H54 (cell line): ENCODE measurements around the gene SMAD7.

Source experiments
- DNase-seq: peaks from one replicate; pipeline ENCODE4 v3.0.0; 2011; ENCODE audit warnings: low spot score, mixed read lengths; ENCODE audit not compliant: insufficient read length
- FAIRE-seq: peaks from 3 replicates; lab custom pipeline; 2011; peaks lifted over from hg19 to GRCh38; lab: Jason Lieb, UNC
- POLR2A ChIP-seq: IDR thresholded peaks from 2 replicates; pipeline ENCODE4 v1.6.1; 2011; ENCODE audit warnings: low read depth, mild to moderate bottlenecking, low read length

Gene SMAD7

GRCh38 chr18:48940854-48941611, 9.7 kb downstream of the SMAD7 start:
- DNase-seq = no peak
- no peak for TF ChIP-seq POLR2A
- FAIRE-seq = no peak

- FAIRE-seq = no peak
- no peak for TF ChIP-seq POLR2A
- no peak for DNase-seq
Measured at GRCh38 chr18:48939205-48940097, 11.3 kb downstream of the SMAD7 start.

DNA sequence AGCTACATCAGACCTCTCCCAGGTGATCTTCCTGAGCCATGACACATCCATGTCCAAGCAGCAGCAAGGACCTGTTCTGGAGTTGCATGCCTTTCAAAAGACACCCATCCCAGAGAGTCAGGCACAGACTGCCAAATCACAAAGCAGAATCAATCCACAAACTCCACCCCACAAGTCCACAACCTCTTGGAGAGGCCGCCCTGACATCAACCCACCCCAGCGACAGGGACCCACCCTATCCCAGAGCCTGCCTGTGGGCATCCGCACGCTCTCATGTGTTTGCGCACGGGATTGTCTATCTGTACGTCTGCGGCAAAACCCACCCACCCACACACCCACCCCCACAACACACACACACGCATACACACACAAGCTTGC, 11.9 kb downstream of the SMAD7 start:
- TF ChIP-seq POLR2A = no peak
- no peak for FAIRE-seq

GRCh38 chr18:48937869-48938750, 12.7 kb downstream of the SMAD7 start:
- DNase-seq = no peak
- no peak for FAIRE-seq

More for the DNA sequence above, 11.9 kb downstream of the SMAD7 start:
- DNase-seq = no peak

GRCh38 chr18:48935433-48935774, 15.4 kb downstream of the SMAD7 start:
- no peak for TF ChIP-seq POLR2A
- FAIRE-seq (no peak), DNase-seq (no peak)

More at GRCh38 chr18:48937869-48938750, 12.7 kb downstream of the SMAD7 start:
- no peak for TF ChIP-seq POLR2A

DNA sequence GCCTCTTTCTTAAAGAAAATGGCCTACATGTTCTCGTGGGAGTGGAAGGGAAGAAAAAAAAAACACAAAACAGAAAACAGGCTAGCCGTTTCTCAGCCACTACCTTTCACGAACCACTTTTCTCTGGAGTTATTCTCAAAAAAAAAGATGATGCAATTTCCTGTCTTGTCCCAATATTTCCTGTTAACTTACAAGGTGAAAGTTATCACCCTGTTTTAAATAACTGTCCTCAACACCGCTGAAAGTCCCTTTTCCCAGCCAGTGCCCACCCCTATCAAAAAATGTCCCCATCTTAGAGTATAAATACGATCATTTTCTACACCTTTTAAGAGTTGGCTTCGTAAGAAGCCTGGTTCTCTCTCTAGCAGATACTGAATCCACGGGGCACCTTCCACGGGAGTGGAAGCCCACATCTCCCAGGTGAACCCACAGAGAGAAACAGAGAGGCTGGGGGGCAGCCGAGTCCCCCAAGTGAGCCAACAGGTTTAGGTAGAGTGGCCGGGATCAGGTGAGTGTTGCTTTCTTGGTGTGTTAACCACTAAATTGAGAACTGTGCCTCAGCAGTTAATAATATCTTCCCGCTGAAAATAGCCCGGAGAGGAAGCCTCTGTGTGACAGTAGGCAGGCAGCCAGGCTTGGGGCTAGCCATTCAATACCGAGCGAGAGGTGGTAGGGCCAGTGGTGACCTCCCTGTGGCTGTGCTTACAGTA, 15.9 kb downstream of the SMAD7 start:
- FAIRE-seq (no peak), DNase-seq (no peak)
- no peak for TF ChIP-seq POLR2A

GRCh38 chr18:48934415-48934722, 16.4 kb downstream of the SMAD7 start:
- no peak for TF ChIP-seq POLR2A
- FAIRE-seq (no peak), DNase-seq (no peak)

- FAIRE-seq (no peak), DNase-seq (no peak)
- no peak for TF ChIP-seq POLR2A
Measured at GRCh38 chr18:48933578-48934414, 17.0 kb downstream of the SMAD7 start.

DNA sequence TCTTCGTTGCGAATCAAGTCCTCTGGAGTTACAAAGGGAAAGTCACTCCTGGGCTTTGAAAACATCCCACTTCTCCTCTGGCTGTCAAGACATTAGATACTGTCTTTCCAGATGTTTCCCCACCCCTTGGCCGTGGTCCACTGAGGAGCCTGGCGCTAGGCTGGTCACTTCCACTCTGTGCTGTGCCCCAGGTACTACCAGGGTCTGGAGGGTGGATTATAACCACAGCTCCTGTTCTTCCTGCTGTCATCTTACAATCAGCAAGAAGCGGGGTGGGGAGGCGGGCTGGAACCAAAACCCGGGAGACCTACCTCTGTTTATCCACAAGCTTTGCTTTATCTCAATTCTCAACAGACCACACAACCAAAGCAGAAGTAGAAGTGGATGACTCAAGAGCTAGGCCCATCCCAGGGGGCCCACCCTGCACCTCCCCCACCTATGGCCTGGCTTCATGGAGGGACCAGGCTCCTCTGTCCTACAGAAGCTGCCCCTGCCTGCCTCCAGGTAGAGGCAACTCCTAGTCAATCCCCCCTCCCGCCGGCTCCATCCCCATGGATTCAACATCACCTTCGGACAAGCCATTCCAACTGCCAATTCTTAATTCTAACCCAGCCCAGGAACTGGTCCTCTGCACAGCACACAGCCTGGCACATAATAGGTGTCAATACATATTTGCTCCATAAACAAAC, 17.8 kb downstream of the SMAD7 start:
- no peak for DNase-seq
- no peak for TF ChIP-seq POLR2A

GRCh38 chr18:48932462-48932818, 18.3 kb downstream of the SMAD7 start:
- DNase-seq (no peak), FAIRE-seq (no peak)
- TF ChIP-seq POLR2A = no peak

More for the DNA sequence above, 17.8 kb downstream of the SMAD7 start:
- no peak for FAIRE-seq

GRCh38 chr18:48931680-48932461, 18.9 kb downstream of the SMAD7 start:
- FAIRE-seq (no peak), DNase-seq (no peak)
- no peak for TF ChIP-seq POLR2A

GRCh38 chr18:48930926-48931325, 19.8 kb downstream of the SMAD7 start:
- no peak for FAIRE-seq
- TF ChIP-seq POLR2A = no peak
- DNase-seq = no peak
